Measurements from ENCODE around the gene HSD11B1L.
A peak's percentile ranks its signal among the peaks of the same experiment; 100 is the strongest.

Gene HSD11B1L

GRCh38 chr19:5667751-5668271 is 13.0 kb upstream of the HSD11B1L start:
- no peak for DNase-seq

GRCh38 chr19:5669212-5669611 is 11.6 kb upstream of the HSD11B1L start:
- no peak for DNase-seq

- no peak for DNase-seq
Measured at GRCh38 chr19:5671600-5671999, 9.2 kb upstream of the HSD11B1L start.

GRCh38 chr19:5672708-5673459 is 7.9 kb upstream of the HSD11B1L start:
- DNase-seq: no peak

- no peak for DNase-seq
Measured at GRCh38 chr19:5673752-5674151, 7.1 kb upstream of the HSD11B1L start.

- no peak for DNase-seq
Measured at GRCh38 chr19:5674714-5675113, 6.1 kb upstream of the HSD11B1L start.

GRCh38 chr19:5676105-5676771 is 4.6 kb upstream of the HSD11B1L start:
- DNase-seq: no peak

- no peak for DNase-seq
Measured at GRCh38 chr19:5676772-5677105, 4.1 kb upstream of the HSD11B1L start.

GRCh38 chr19:5677136-5677535 is 3.7 kb upstream of the HSD11B1L start:
- DNase-seq: no peak

GRCh38 chr19:5677580-5677979 is 3.2 kb upstream of the HSD11B1L start:
- DNase-seq: no peak

- DNase-seq: no peak
Measured at GRCh38 chr19:5678071-5678718, 2.6 kb upstream of the HSD11B1L start.

- no peak for DNase-seq
Measured at GRCh38 chr19:5679289-5680083, 1.3 kb upstream of the HSD11B1L start.

- DNase-seq: no peak
Measured at GRCh38 chr19:5680084-5680436, 767 bp upstream of the HSD11B1L start.

- no peak for DNase-seq
Measured at GRCh38 chr19:5681391-5682106, 722 bp downstream of the HSD11B1L start.

GRCh38 chr19:5682107-5682482 is 1.3 kb downstream of the HSD11B1L start:
- no peak for DNase-seq

- DNase-seq: no peak
Measured at GRCh38 chr19:5683177-5683886, 2.5 kb downstream of the HSD11B1L start.

- no peak for DNase-seq
Measured at GRCh38 chr19:5684694-5685430, 4.0 kb downstream of the HSD11B1L start.

GRCh38 chr19:5686326-5686646 is 5.5 kb downstream of the HSD11B1L start:
- no peak for DNase-seq

- peak; percentile 77 for DNase-seq
Measured at GRCh38 chr19:5686647-5687359, 6.0 kb downstream of the HSD11B1L start.

GRCh38 chr19:5687360-5688198 is 6.8 kb downstream of the HSD11B1L start:
- DNase-seq: no peak
